HEK293 (cell line): ENCODE measurements around the gene PRSS8.

Source experiments
- BCL11A ChIP-seq: fragments of 450-650 bp; formaldehyde crosslinking; IDR thresholded peaks from 2 replicates; pipeline ENCODE4 v1.5.1; 2016; ENCODE audit warnings: low read depth, missing biosample characterization, missing genetic modification characterization
- REST ChIP-seq: fragments of 450-650 bp; formaldehyde crosslinking; IDR thresholded peaks from 2 replicates; pipeline ENCODE4 v1.5.1; 2016; ENCODE audit warnings: missing biosample characterization, missing genetic modification characterization
- YY1 ChIP-seq: fragments of 450-650 bp; formaldehyde crosslinking; IDR thresholded peaks from 2 replicates; pipeline ENCODE4 v1.5.1; 2018; ENCODE audit warnings: missing biosample characterization, missing genetic modification characterization
- ZEB2 ChIP-seq: fragments of 450-650 bp; formaldehyde crosslinking; IDR thresholded peaks from 2 replicates; pipeline ENCODE4 v1.5.1; 2016; ENCODE audit warnings: missing biosample characterization, missing genetic modification characterization
- ZNF184 ChIP-seq: fragments of 450-650 bp; IDR thresholded peaks from 2 replicates; pipeline ENCODE4 v1.5.1; 2018; ENCODE audit warnings: missing biosample characterization, mild to moderate bottlenecking, missing genetic modification characterization
- ZNF24 ChIP-seq: fragments of 450-650 bp; formaldehyde crosslinking; IDR thresholded peaks from 2 replicates; pipeline ENCODE4 v1.5.1; 2016; ENCODE audit warnings: missing biosample characterization, missing genetic modification characterization
- ZNF335 ChIP-seq: fragments of 450-650 bp; formaldehyde crosslinking; conservative IDR thresholded peaks from 2 replicates; pipeline ENCODE4 v1.5.1; 2016; ENCODE audit warnings: missing biosample characterization, missing genetic modification characterization
- ZNF596 ChIP-seq: fragments of 450-650 bp; IDR thresholded peaks from 2 replicates; pipeline ENCODE4 v1.5.0; 2018; ENCODE audit warnings: missing biosample characterization, mild to moderate bottlenecking, missing genetic modification characterization, moderate library complexity
- ZNF629 ChIP-seq: fragments of 450-650 bp; formaldehyde crosslinking; IDR thresholded peaks from 2 replicates; pipeline ENCODE4 v1.5.1; 2017; ENCODE audit warnings: missing biosample characterization, missing genetic modification characterization
- TF ChIP-seq, protein P1 (sequence below): fragments of 450-650 bp; formaldehyde crosslinking; IDR thresholded peaks from 2 replicates; pipeline ENCODE4 v1.5.1; 2016; ENCODE audit warnings: missing biosample characterization, missing genetic modification characterization
- TF ChIP-seq, protein P2 (sequence below): fragments of 450-650 bp; formaldehyde crosslinking; IDR thresholded peaks from 2 replicates; pipeline ENCODE4 v1.5.1; 2016; ENCODE audit warnings: missing biosample characterization, missing genetic modification characterization
- TF ChIP-seq, protein P3 (sequence below): fragments of 450-650 bp; formaldehyde crosslinking; conservative IDR thresholded peaks from 2 replicates; pipeline ENCODE4 v1.5.1; 2016; ENCODE audit warnings: low read depth, missing biosample characterization, missing genetic modification characterization

GRCh38 chr16:31143694-31144148, 8.2 kb upstream of the PRSS8 start:
- TF ChIP-seq YY1 (tag by site-specific recombination) (no peak), ZEB2 (no peak), ZNF184 (no peak), ZNF24 (tag by site-specific recombination) (no peak), ZNF335 (tag by site-specific recombination) (no peak), REST (tag by site-specific recombination) (no peak), ZNF629 (tag by site-specific recombination) (no peak), BCL11A (tag by site-specific recombination) (no peak), ZNF596 (tag by site-specific recombination) (no peak)
- TF ChIP-seq, protein P1, sequence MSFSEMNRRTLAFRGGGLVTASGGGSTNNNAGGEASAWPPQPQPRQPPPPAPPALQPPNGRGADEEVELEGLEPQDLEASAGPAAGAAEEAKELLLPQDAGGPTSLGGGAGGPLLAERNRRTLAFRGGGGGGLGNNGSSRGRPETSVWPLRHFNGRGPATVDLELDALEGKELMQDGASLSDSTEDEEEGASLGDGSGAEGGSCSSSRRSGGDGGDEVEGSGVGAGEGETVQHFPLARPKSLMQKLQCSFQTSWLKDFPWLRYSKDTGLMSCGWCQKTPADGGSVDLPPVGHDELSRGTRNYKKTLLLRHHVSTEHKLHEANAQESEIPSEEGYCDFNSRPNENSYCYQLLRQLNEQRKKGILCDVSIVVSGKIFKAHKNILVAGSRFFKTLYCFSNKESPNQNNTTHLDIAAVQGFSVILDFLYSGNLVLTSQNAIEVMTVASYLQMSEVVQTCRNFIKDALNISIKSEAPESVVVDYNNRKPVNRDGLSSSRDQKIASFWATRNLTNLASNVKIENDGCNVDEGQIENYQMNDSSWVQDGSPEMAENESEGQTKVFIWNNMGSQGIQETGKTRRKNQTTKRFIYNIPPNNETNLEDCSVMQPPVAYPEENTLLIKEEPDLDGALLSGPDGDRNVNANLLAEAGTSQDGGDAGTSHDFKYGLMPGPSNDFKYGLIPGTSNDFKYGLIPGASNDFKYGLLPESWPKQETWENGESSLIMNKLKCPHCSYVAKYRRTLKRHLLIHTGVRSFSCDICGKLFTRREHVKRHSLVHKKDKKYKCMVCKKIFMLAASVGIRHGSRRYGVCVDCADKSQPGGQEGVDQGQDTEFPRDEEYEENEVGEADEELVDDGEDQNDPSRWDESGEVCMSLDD (tag by site-specific recombination), result no peak
- TF ChIP-seq, protein P2, sequence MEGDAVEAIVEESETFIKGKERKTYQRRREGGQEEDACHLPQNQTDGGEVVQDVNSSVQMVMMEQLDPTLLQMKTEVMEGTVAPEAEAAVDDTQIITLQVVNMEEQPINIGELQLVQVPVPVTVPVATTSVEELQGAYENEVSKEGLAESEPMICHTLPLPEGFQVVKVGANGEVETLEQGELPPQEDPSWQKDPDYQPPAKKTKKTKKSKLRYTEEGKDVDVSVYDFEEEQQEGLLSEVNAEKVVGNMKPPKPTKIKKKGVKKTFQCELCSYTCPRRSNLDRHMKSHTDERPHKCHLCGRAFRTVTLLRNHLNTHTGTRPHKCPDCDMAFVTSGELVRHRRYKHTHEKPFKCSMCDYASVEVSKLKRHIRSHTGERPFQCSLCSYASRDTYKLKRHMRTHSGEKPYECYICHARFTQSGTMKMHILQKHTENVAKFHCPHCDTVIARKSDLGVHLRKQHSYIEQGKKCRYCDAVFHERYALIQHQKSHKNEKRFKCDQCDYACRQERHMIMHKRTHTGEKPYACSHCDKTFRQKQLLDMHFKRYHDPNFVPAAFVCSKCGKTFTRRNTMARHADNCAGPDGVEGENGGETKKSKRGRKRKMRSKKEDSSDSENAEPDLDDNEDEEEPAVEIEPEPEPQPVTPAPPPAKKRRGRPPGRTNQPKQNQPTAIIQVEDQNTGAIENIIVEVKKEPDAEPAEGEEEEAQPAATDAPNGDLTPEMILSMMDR, result no peak
- TF ChIP-seq, protein P3, sequence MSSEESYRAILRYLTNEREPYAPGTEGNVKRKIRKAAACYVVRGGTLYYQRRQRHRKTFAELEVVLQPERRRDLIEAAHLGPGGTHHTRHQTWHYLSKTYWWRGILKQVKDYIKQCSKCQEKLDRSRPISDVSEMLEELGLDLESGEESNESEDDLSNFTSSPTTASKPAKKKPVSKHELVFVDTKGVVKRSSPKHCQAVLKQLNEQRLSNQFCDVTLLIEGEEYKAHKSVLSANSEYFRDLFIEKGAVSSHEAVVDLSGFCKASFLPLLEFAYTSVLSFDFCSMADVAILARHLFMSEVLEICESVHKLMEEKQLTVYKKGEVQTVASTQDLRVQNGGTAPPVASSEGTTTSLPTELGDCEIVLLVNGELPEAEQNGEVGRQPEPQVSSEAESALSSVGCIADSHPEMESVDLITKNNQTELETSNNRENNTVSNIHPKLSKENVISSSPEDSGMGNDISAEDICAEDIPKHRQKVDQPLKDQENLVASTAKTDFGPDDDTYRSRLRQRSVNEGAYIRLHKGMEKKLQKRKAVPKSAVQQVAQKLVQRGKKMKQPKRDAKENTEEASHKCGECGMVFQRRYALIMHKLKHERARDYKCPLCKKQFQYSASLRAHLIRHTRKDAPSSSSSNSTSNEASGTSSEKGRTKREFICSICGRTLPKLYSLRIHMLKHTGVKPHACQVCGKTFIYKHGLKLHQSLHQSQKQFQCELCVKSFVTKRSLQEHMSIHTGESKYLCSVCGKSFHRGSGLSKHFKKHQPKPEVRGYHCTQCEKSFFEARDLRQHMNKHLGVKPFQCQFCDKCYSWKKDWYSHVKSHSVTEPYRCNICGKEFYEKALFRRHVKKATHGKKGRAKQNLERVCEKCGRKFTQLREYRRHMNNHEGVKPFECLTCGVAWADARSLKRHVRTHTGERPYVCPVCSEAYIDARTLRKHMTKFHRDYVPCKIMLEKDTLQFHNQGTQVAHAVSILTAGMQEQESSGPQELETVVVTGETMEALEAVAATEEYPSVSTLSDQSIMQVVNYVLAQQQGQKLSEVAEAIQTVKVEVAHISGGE (tag by site-specific recombination), result no peak
